NCI-H748 (cell line): ENCODE measurements around the gene PRR20G.
"Not testable (repeated sequence)": the region's sequence is repeated elsewhere in the genome, so short reads cannot be mapped to it uniquely, and the experiment has no call there.

Source experiments
- DNase-seq: peaks from one replicate; lab custom pipeline; 2025; ENCODE audit not compliant: unreplicated experiment; lab: John Stamatoyannopoulos, UW

The PRR20G gene

GRCh38 chr3:127287840-127288239, at the start of gene PRR20G:
Gene PRR20G (minus strand): TSS chr3:127288046. CDS start chr3:127287365, 681 bp downstream.
- no peak for DNase-seq

GRCh38 chr3:127337001-127337400, 49.2 kb upstream of the PRR20G start:
- no peak for DNase-seq

GRCh38 chr3:127336101-127336500, 48.3 kb upstream of the PRR20G start:
- DNase-seq: no peak

- DNase-seq: no peak
Measured at GRCh38 chr3:127330385-127330784, 42.5 kb upstream of the PRR20G start.

GRCh38 chr3:127329631-127330285, 41.9 kb upstream of the PRR20G start:
- DNase-seq: no peak

GRCh38 chr3:127328421-127328820, 40.6 kb upstream of the PRR20G start:
- DNase-seq: no peak

- no peak for DNase-seq
Measured at GRCh38 chr3:127326341-127326740, 38.5 kb upstream of the PRR20G start.

- DNase-seq: no peak
Measured at GRCh38 chr3:127325629-127325961, 37.7 kb upstream of the PRR20G start.

- no peak for DNase-seq
Measured at GRCh38 chr3:127324913-127325628, 37.2 kb upstream of the PRR20G start.

- no peak for DNase-seq
Measured at GRCh38 chr3:127324076-127324475, 36.2 kb upstream of the PRR20G start.

- no peak for DNase-seq
Measured at GRCh38 chr3:127323581-127323980, 35.7 kb upstream of the PRR20G start.

GRCh38 chr3:127321371-127321770, 33.5 kb upstream of the PRR20G start:
- no peak for DNase-seq

- DNase-seq: no peak
Measured at GRCh38 chr3:127320529-127321121, 32.8 kb upstream of the PRR20G start.

- no peak for DNase-seq
Measured at GRCh38 chr3:127316685-127317084, 28.8 kb upstream of the PRR20G start.

GRCh38 chr3:127312818-127313217, 25.0 kb upstream of the PRR20G start:
- DNase-seq: no peak

- DNase-seq: not testable (repeated sequence)
Measured at GRCh38 chr3:127308821-127309220, 21.0 kb upstream of the PRR20G start.

GRCh38 chr3:127307916-127308315, 20.1 kb upstream of the PRR20G start:
- DNase-seq: no peak

- no peak for DNase-seq
Measured at GRCh38 chr3:127307112-127307835, 19.4 kb upstream of the PRR20G start.

- DNase-seq: no peak
Measured at GRCh38 chr3:127306361-127307111, 18.7 kb upstream of the PRR20G start.

GRCh38 chr3:127305499-127306060, 17.7 kb upstream of the PRR20G start:
- DNase-seq: no peak
